H9 (cell line): ENCODE results near the gene NEAT1. TPM values are rescaled to one million over a fixed set of nuclear protein-coding genes. Genes with fewer than 3 reads are reported as not detected.
A peak's percentile ranks its signal among the peaks of the same experiment; 100 is the strongest.

Experiments used
- DNase-seq: peaks from one replicate; pipeline ENCODE4 v3.0.0-alpha.2; 2017
- H2AFZ ChIP-seq: one replicate; pipeline ENCODE4 v1.6.1; 2013; ENCODE audit warnings: mild to moderate bottlenecking, low read length, control low read depth, moderate library complexity
- H2AK5ac ChIP-seq: 2 replicates; pipeline ENCODE4 v1.6.1; 2013; ENCODE audit warnings: low read length, control low read depth, mixed read lengths; ENCODE audit not compliant: insufficient read length
- H2BK120ac ChIP-seq: one replicate; pipeline ENCODE4 v1.6.1; 2013; ENCODE audit warnings: low read depth, mild to moderate bottlenecking, low read length, control low read depth, inconsistent platforms; ENCODE audit not compliant: poor library complexity, severe bottlenecking
- H2BK12ac ChIP-seq: 2 replicates; pipeline ENCODE4 v1.6.1; 2013; ENCODE audit warnings: low read length, control low read depth, mixed read lengths, low read depth; ENCODE audit not compliant: insufficient read length
- H2BK15ac ChIP-seq: 2 replicates; pipeline ENCODE4 v1.6.1; 2013; ENCODE audit warnings: low read depth, low read length, control low read depth
- H2BK20ac ChIP-seq: one replicate; pipeline ENCODE4 v1.6.1; 2013; ENCODE audit warnings: low read depth, mild to moderate bottlenecking, low read length, control low read depth, inconsistent platforms; ENCODE audit not compliant: poor library complexity, severe bottlenecking
- H2BK5ac ChIP-seq: 2 replicates; pipeline ENCODE4 v1.6.1; 2013; ENCODE audit warnings: low read length, control low read depth, mixed read lengths; ENCODE audit not compliant: insufficient read length
- H3K14ac ChIP-seq: 2 replicates; pipeline ENCODE4 v1.6.1; 2013; ENCODE audit warnings: low read length, control low read depth; ENCODE audit not compliant: insufficient read depth
- H3K18ac ChIP-seq: 2 replicates; pipeline ENCODE4 v1.6.1; 2013; ENCODE audit warnings: low read depth, mild to moderate bottlenecking, mixed read lengths, low read length, control low read depth; ENCODE audit not compliant: insufficient read length
- H3K23ac ChIP-seq: 2 replicates; pipeline ENCODE4 v1.6.1; 2013; ENCODE audit warnings: low read length, control low read depth, mixed read lengths, low read depth; ENCODE audit not compliant: insufficient read length
- H3K23me2 ChIP-seq: 2 replicates; pipeline ENCODE4 v1.6.1; 2013; ENCODE audit warnings: low read depth, mild to moderate bottlenecking, mixed read lengths, low read length, control low read depth; ENCODE audit not compliant: insufficient read length, poor library complexity, severe bottlenecking
- H3K27ac ChIP-seq: 2 replicates; pipeline ENCODE4 v1.5.1; 2013; ENCODE audit warnings: low read length, control low read depth, mixed read lengths, low read depth; ENCODE audit not compliant: insufficient read length
- H3K27me3 ChIP-seq: 2 replicates; pipeline ENCODE4 v1.6.1; 2013; ENCODE audit warnings: low read length, control low read depth, inconsistent platforms; ENCODE audit not compliant: insufficient read depth
- H3K4ac ChIP-seq: 2 replicates; pipeline ENCODE4 v1.6.1; 2013; ENCODE audit warnings: low read depth, mild to moderate bottlenecking, control low read depth, inconsistent platforms, low read length, moderate library complexity
- H3K4me1 ChIP-seq: 2 replicates; pipeline ENCODE4 v1.6.1; 2013; ENCODE audit warnings: low read length, control low read depth, inconsistent platforms; ENCODE audit not compliant: insufficient read depth
- H3K4me2 ChIP-seq: 2 replicates; pipeline ENCODE4 v1.6.1; 2013; ENCODE audit warnings: low read length, control low read depth, mixed read lengths; ENCODE audit not compliant: insufficient read length, insufficient read depth
- H3K56ac ChIP-seq: 2 replicates; pipeline ENCODE4 v1.6.1; 2013; ENCODE audit warnings: low read depth, mild to moderate bottlenecking, mixed read lengths, low read length, control low read depth; ENCODE audit not compliant: insufficient read length
- H3K79me1 ChIP-seq: 2 replicates; pipeline ENCODE4 v1.6.1; 2013; ENCODE audit warnings: low read depth, mild to moderate bottlenecking, moderate library complexity, low read length, control low read depth, inconsistent platforms; ENCODE audit not compliant: insufficient read depth, poor library complexity, severe bottlenecking
- H3K79me2 ChIP-seq: 2 replicates; pipeline ENCODE4 v1.6.1; 2013; ENCODE audit warnings: low read length, control low read depth, inconsistent platforms; ENCODE audit not compliant: insufficient read depth
- H3K9ac ChIP-seq: 2 replicates; pipeline ENCODE4 v1.6.1; 2013; ENCODE audit warnings: low read length, control low read depth, mixed read lengths; ENCODE audit not compliant: insufficient read length; ENCODE audit errors: extremely low read depth
- H3K9me3 ChIP-seq: one replicate; pipeline ENCODE4 v1.6.1; 2013; ENCODE audit warnings: low read depth, low read length, inconsistent platforms; ENCODE audit not compliant: control insufficient read depth
- H3T11ph ChIP-seq: one replicate; pipeline ENCODE4 v1.6.1; 2013; ENCODE audit warnings: mild to moderate bottlenecking, low read length, control low read depth, inconsistent platforms
- H4K20me1 ChIP-seq: one replicate; pipeline ENCODE4 v1.6.1; 2013; ENCODE audit not compliant: control insufficient read depth, insufficient read length, insufficient read depth
- H4K5ac ChIP-seq: 2 replicates; pipeline ENCODE4 v1.6.1; 2013; ENCODE audit warnings: low read depth, mild to moderate bottlenecking, mixed read lengths, low read length, control low read depth; ENCODE audit not compliant: insufficient read length
- H4K8ac ChIP-seq: replicated peaks from 2 replicates; pipeline ENCODE4 v1.6.1; 2013; ENCODE audit warnings: low read length, control low read depth, mixed read lengths, low read depth; ENCODE audit not compliant: insufficient read length
- H4K91ac ChIP-seq: 2 replicates; pipeline ENCODE4 v1.6.1; 2013; ENCODE audit warnings: low read depth, mild to moderate bottlenecking, moderate library complexity, mixed read lengths, low read length, control low read depth; ENCODE audit not compliant: insufficient read length
- H3K27ac Mint-ChIP-seq, 3 experiments: 2 replicates in 2 of 3; 3 replicates in 1 of 3; pipeline ENCODE4 v1.8.0; 2020 to 2021; ENCODE audit warnings: mixed read lengths in 3 of 3, mild to moderate bottlenecking in 1 of 3, moderate library complexity in 1 of 3
- H3K27me3 Mint-ChIP-seq: 2 replicates; pipeline ENCODE4 v1.8.0; 2021; ENCODE audit warnings: low read depth, mild to moderate bottlenecking, moderate library complexity, mixed read lengths
- H3K36me3 Mint-ChIP-seq, 3 experiments: 2 replicates in 2 of 3; 3 replicates in 1 of 3; pipeline ENCODE4 v1.8.0; 2020 to 2021; ENCODE audit warnings: low read depth in 3 of 3, mixed read lengths in 3 of 3; ENCODE audit not compliant: insufficient read depth in 1 of 3
- H3K4me1 Mint-ChIP-seq, 2 experiments: 2 replicates each; pipeline ENCODE4 v1.8.0; 2020; ENCODE audit warnings: mixed read lengths in 2 of 2
- H3K4me3 Mint-ChIP-seq, 2 experiments: 2 replicates in 1 of 2; 3 replicates in 1 of 2; pipeline ENCODE4 v1.8.0; 2020 to 2021; ENCODE audit warnings: mild to moderate bottlenecking in 2 of 2, mixed read lengths in 2 of 2, moderate library complexity in 1 of 2
- H3K9me3 Mint-ChIP-seq, 2 experiments: 2 replicates in 1 of 2; 3 replicates in 1 of 2; pipeline ENCODE4 v1.8.0; 2020; ENCODE audit warnings: mild to moderate bottlenecking in 2 of 2, mixed read lengths in 2 of 2, moderate library complexity in 1 of 2
- CTCF ChIP-seq: fragments of 200-600 bp; sonication (generic); conservative IDR thresholded peaks from 3 replicates; pipeline ENCODE4 v1.8.0; 2021; ENCODE audit warnings: antibody characterized with exemption, mild to moderate bottlenecking
- WGBS: extraction: QIAGEN DNeasy Blood & Tissue Kit; methylation state at CpG from one replicate; pipeline ENCODE4 v1.1.7; 2013; ENCODE audit warnings: missing lambda C conversion rate, low lambda C conversion rate, mixed read lengths; ENCODE audit not compliant: insufficient read length; ENCODE audit errors: extremely low coverage; 5-methylcytosine and 5-hydroxymethylcytosine counted together
- total RNA-seq: library from RNA; stranded (reverse); gene quantifications from 2 replicates; pipeline ENCODE4 v1.2.1, GENCODE V29; 2021

Gene NEAT1
- total RNA-seq, 1 experiment from 2014 or later: 12.7 TPM

GRCh38 chr11:65417702-65418430 lies 4.7 kb upstream of the NEAT1 start:
- Histone ChIP-seq H2BK20ac (no peak overlapping the region), H2BK5ac (no peak overlapping the region), H3T11ph (no peak overlapping the region), H4K20me1 (no peaks in the 10 kb centered on the region), H2AFZ (no peak overlapping the region), H2BK15ac (no peak overlapping the region), H3K9ac (no peak overlapping the region), H3K27ac (no peak overlapping the region), H3K9me3 (no peaks in the 10 kb centered on the region), H3K27me3 (no peaks in the 10 kb centered on the region), H3K23ac (no peak overlapping the region), H3K23me2 (peaks cover 6% of the 10 kb centered on the region), H3K56ac (no peak overlapping the region), H4K8ac (no peak overlapping the region), H3K4ac (no peak overlapping the region), H3K14ac (no peak overlapping the region; the same call in 1 of the 2 replicates), H3K79me2 (no peaks in the 10 kb centered on the region), H3K4me1 (peaks cover 3% of the 10 kb centered on the region; the same call in 1 of the 2 replicates), H2BK12ac (peak overlapping the region; percentile 18), H3K4me2 (no peak overlapping the region), H2AK5ac (no peak overlapping the region), H3K18ac (no peak overlapping the region), H4K91ac (peak overlapping the region; percentile 21), H4K5ac (no peak overlapping the region), H2BK120ac (no peak overlapping the region), H3K79me1 (no peaks in the 10 kb centered on the region)
- Mint-ChIP-seq H3K27me3 (peaks cover 11% of the 10 kb centered on the region), H3K4me3 (no peak overlapping the region; a peak in 1 of 5 replicates), H3K9me3 (no peaks in the 10 kb centered on the region; a peak in 2 of 5 replicates), H3K4me1 (peaks cover 59 to 67% of the 10 kb centered on the region in 2 experiments), H3K36me3 (no peaks in the 10 kb centered on the region), H3K27ac (peak overlapping the region; percentile 70 to 92 (median 80); a peak in 4 of 7 replicates)
- no peak for TF ChIP-seq CTCF
- DNase-seq: no peak
- no CpG with 5 or more reads among the region's 19 CpGs for WGBS
